HL-60 (cell line): ENCODE results near the gene PRRT1.

Experiments
- DNase-seq, 2 experiments: peaks; one replicate each; pipeline ENCODE4 v3.0.0-alpha.2; 2010 to 2020; ENCODE audit warnings: low read depth in 1 of 2, low spot score in 1 of 2
- H3K27ac ChIP-seq: fragments of 250-450 bp; sonication (Bioruptor Pico); replicated peaks from 2 replicates; pipeline ENCODE4 v1.5.1; 2020; ENCODE audit warnings: mild to moderate bottlenecking, moderate library complexity
- H3K27me3 ChIP-seq: fragments of 250-450 bp; sonication (Bioruptor Pico); 2 replicates; pipeline ENCODE4 v1.5.1; 2021; ENCODE audit warnings: mild to moderate bottlenecking, moderate library complexity; ENCODE audit not compliant: insufficient read depth, poor library complexity, severe bottlenecking
- H3K4me3 ChIP-seq: replicated peaks from 2 replicates; pipeline ENCODE4 v1.5.1; 2011; ENCODE audit warnings: mild to moderate bottlenecking, control low read depth, low read length; ENCODE audit not compliant: insufficient read depth
- CTCF ChIP-seq: IDR thresholded peaks from one replicate; pipeline ENCODE4 v1.5.1; 2011; ENCODE audit warnings: low read length, control low read depth, inconsistent platforms; ENCODE audit not compliant: insufficient read depth
- GABPA ChIP-seq: IDR thresholded peaks from 2 replicates; pipeline ENCODE4 v1.6.1; 2012; ENCODE audit warnings: low read depth
- POLR2AphosphoS5 ChIP-seq: IDR thresholded peaks from 2 replicates; pipeline ENCODE4 v1.6.1; 2012; ENCODE audit warnings: low read depth
- REST ChIP-seq: IDR thresholded peaks from 2 replicates; pipeline ENCODE4 v1.6.1; 2012; ENCODE audit warnings: low read depth; ENCODE audit not compliant: insufficient replicate concordance
- SPI1 ChIP-seq: IDR thresholded peaks from 2 replicates; pipeline ENCODE4 v1.6.1; 2012; ENCODE audit warnings: low read depth, mild to moderate bottlenecking, borderline replicate concordance

Gene PRRT1

GRCh38 chr6:32140420-32141046 is 11.2 kb downstream of the PRRT1 start:
- no peak for DNase-seq
- no peaks in the 10 kb centered on the region for H3K27me3 ChIP-seq
- H3K4me3 ChIP-seq, result no peak overlapping the region
- TF ChIP-seq GABPA, result no peak
- no peak overlapping the region for H3K27ac ChIP-seq

- DNase-seq, result no peak
- Histone ChIP-seq H3K4me3 (no peak overlapping the region), H3K27me3 (no peaks in the 10 kb centered on the region), H3K27ac (no peak overlapping the region)
- TF ChIP-seq GABPA (no peak), REST (no peak), SPI1 (no peak), POLR2AphosphoS5 (no peak), CTCF (no peak)
Measured at GRCh38 chr6:32139590-32139989, 12.1 kb downstream of the PRRT1 start.

- Histone ChIP-seq H3K4me3 (no peak overlapping the region), H3K27ac (no peak overlapping the region), H3K27me3 (no peaks in the 10 kb centered on the region)
- TF ChIP-seq REST (no peak), CTCF (no peak), POLR2AphosphoS5 (no peak), SPI1 (no peak), GABPA (no peak)
- DNase-seq, result no peak
Measured at GRCh38 chr6:32137454-32137853, 14.3 kb downstream of the PRRT1 start.

- H3K27me3 ChIP-seq, result no peaks in the 10 kb centered on the region
- no peak overlapping the region for H3K27ac ChIP-seq
- DNase-seq, result no peak
- no peak for TF ChIP-seq CTCF
- no peak for TF ChIP-seq POLR2AphosphoS5
- TF ChIP-seq REST, result no peak
- no peak for TF ChIP-seq GABPA
- TF ChIP-seq SPI1, result no peak
- no peak overlapping the region for H3K4me3 ChIP-seq
Measured at GRCh38 chr6:32133786-32134185, 18.0 kb downstream of the PRRT1 start.
